ENCODE results near the gene SHB. TPM values are rescaled to one million over a fixed set of nuclear protein-coding genes. Genes with fewer than 3 reads are reported as not detected.
A peak's percentile ranks its signal among the peaks of the same experiment; 100 is the strongest.

Gene SHB
- polyA plus RNA-seq, 2 of the 4 experiments (the other 2 are of a cell fraction) = 15.4 to 22.0 TPM

- ChIA-PET CTCF (interaction anchor here (1.1 to 3.8 kb wide), 8 partner anchors 9 to 113 kb away, joined by 3 to 28 read pairs (median 6); partner anchors contain the start of gene SHB), POLR2A (interaction anchor here (1.4 kb wide), 1 partner anchor 37 kb away, joined by 3 read pairs; no protein-coding TSS in a partner anchor)
- WGBS (ENCODE audit: missing lambda C conversion rate) = 68% methylated on average over 5 of the region's 6 CpGs
- TF ChIP-seq HES2 (IDR thresholded peaks at IDR 0.05) = no peak
- TF ChIP-seq, protein P1, sequence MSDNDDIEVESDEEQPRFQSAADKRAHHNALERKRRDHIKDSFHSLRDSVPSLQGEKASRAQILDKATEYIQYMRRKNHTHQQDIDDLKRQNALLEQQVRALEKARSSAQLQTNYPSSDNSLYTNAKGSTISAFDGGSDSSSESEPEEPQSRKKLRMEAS (IDR thresholded peaks at IDR 0.05) = 0 out of 2 replicates have a peak, but pooled peaks have one; percentile 5
- ATAC-seq (peak in 1 of 2 experiments; percentile 6; a peak in 3 of 6 replicates), DNase-seq (ENCODE audit: low read depth in 1 of 2, low spot score in 1 of 2) (no peak), FAIRE-seq (no peak)
- H3K4me1 ChIP-seq = peaks cover 95% of the 10 kb centered on the region
- H3K27ac ChIP-seq = peak overlapping the region; percentile 84 to 97
- no peak overlapping the region for H3K4me3 ChIP-seq
- H3K4me2 ChIP-seq = peak overlapping the region; percentile 67
- no peaks in the 10 kb centered on the region for H3K9me3 ChIP-seq
Measured at GRCh38 chr9:38026840-38027527, 42.0 kb downstream of the SHB start.

DNA sequence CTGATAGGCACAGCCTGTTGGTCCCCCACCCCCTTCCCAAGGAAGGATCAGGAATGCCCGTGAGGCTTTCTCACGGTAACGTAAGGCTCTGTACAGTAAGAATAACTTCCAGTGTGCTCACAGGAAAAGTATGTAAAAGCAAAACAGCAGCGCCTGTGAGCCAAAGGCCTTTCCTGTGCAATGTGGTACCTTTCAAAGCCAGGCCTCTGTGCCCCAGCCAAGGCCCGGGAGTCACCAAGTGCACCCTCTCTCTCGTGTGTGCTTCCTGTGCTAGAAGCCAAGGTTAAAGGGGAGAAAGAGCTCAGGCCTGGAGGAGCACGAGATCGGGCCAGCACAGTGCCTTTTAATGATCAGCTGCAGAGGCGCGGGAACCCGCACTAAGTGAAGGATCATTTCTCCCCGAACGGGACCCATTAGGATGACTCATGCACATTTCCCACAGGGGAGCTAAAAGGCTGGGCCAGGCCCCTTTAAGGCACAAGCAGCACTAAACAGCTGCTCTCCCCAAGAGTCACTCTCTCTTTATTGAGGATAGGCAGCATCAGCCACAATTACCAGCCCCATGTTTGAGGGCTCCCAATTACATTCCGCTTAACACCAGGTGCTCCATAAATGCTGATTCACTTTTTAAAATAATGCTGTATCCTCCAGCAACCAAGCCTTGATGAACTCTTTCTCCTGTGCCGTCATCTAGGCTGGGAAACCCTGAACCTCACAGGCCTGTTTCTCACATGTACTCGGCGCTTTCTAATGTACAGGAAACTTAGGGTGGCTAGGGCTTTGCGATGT lies 42.8 kb downstream of the SHB start:
- Histone ChIP-seq H3K9me3 (no peaks in the 10 kb centered on the region), H3K4me1 (peaks cover 95% of the 10 kb centered on the region), H3K27ac (peak overlapping the region; percentile 84 to 97), H3K4me3 (no peak overlapping the region), H3K4me2 (peak overlapping the region; percentile 67)
- peak; percentile 62 to 68 for DNase-seq (ENCODE audit: low read depth in 1 of 2, low spot score in 1 of 2)
- peak; percentile 60 to 73 for ATAC-seq
- ChIA-PET POLR2A (interaction anchor here (0.8 to 0.9 kb wide), 2 partner anchors 21 to 42 kb away, joined by 3 read pairs; no protein-coding TSS in a partner anchor), CTCF (interaction anchor here (0.8 to 3.8 kb wide), 10 partner anchors 10 to 112 kb away, joined by 3 to 28 read pairs (median 4); partner anchors contain the start of gene SHB)
- WGBS (ENCODE audit: missing lambda C conversion rate) = 24% methylated on average over 18 of the region's 18 CpGs
- FAIRE-seq = no peak
- TF ChIP-seq E2F6 (IDR thresholded peaks at IDR 0.05; ENCODE audit: borderline replicate concordance, low read depth) (0 out of 2 replicates have a peak, but pooled peaks have one; percentile 26), NFE2L2 (conservative IDR thresholded peaks at IDR 0.05; ENCODE audit: low read length) (no peak), FOSL2 (IDR thresholded peaks at IDR 0.05) (peak; percentile 55; the same call in 1 of the 2 replicates), FOSL2 (CRISPR knock-in tag; IDR thresholded peaks at IDR 0.05) (peak; percentile 92), RARB (CRISPR knock-in tag; IDR thresholded peaks at IDR 0.05) (no peak), POLR2AphosphoS2 (conservative IDR thresholded peaks at IDR 0.05; ENCODE audit: low read length) (no peak), GATA3 (IDR thresholded peaks at IDR 0.05; ENCODE audit: borderline replicate concordance) (peak; percentile 13; the same call in 1 of the 2 replicates), CEBPB (IDR thresholded peaks at IDR 0.05) (0 out of 4 replicates have a peak, but pooled peaks of 1 of the 2 experiments have one; percentile 14), SREBF2 (IDR thresholded peaks at IDR 0.05) (no peak), MAFK (IDR thresholded peaks at IDR 0.05; ENCODE audit: partially characterized antibody) (peak; percentile 40), JUNB (IDR thresholded peaks at IDR 0.05) (no peak; the same call in 1 of the 2 replicates), NPAS2 (CRISPR knock-in tag; IDR thresholded peaks at IDR 0.05; ENCODE audit: borderline replicate concordance) (no peak)
- TF ChIP-seq, protein P2, sequence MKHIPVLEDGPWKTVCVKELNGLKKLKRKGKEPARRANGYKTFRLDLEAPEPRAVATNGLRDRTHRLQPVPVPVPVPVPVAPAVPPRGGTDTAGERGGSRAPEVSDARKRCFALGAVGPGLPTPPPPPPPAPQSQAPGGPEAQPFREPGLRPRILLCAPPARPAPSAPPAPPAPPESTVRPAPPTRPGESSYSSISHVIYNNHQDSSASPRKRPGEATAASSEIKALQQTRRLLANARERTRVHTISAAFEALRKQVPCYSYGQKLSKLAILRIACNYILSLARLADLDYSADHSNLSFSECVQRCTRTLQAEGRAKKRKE (CRISPR knock-in tag; IDR thresholded peaks at IDR 0.05; ENCODE audit: low read depth) = no peak

- peak overlapping the region; percentile 67 for H3K4me2 ChIP-seq
- CTCF ChIA-PET = interaction anchor here (0.6 to 3.8 kb wide), 8 partner anchors 9 to 111 kb away, joined by 3 to 28 read pairs (median 4); no protein-coding TSS in a partner anchor
- TF ChIP-seq CEBPB (IDR thresholded peaks at IDR 0.05) (no peak), BHLHE40 (IDR thresholded peaks at IDR 0.05; ENCODE audit: low read depth, low read length) (no peak), ZSCAN20 (CRISPR knock-in tag; IDR thresholded peaks at IDR 0.05) (no peak), HOXB5 (CRISPR knock-in tag; IDR thresholded peaks at IDR 0.05) (no peak), RCOR1 (IDR thresholded peaks at IDR 0.05; ENCODE audit: low read depth, low read length) (no peak), RFX5 (IDR thresholded peaks at IDR 0.05) (no peak), CHD4 (IDR thresholded peaks at IDR 0.05; ENCODE audit: borderline replicate concordance) (no peak), JUN (IDR thresholded peaks at IDR 0.05) (no peak), NFE2L2 (conservative IDR thresholded peaks at IDR 0.05; ENCODE audit: low read length) (no peak), TP53 (CRISPR knock-in tag; IDR thresholded peaks at IDR 0.05) (no peak), KDM5A (IDR thresholded peaks at IDR 0.05) (no peak), FOSL2 (IDR thresholded peaks at IDR 0.05) (no peak), FOSL2 (CRISPR knock-in tag; IDR thresholded peaks at IDR 0.05) (no peak), FOSB (CRISPR knock-in tag; IDR thresholded peaks at IDR 0.05) (no peak), JUNB (IDR thresholded peaks at IDR 0.05) (no peak), CBX2 (IDR thresholded peaks at IDR 0.05; ENCODE audit: borderline replicate concordance, low read depth) (no peak), SREBF2 (IDR thresholded peaks at IDR 0.05) (no peak), MAFK (IDR thresholded peaks at IDR 0.05; ENCODE audit: partially characterized antibody) (no peak)
- 87% methylated on average over 8 of the region's 8 CpGs for WGBS (ENCODE audit: missing lambda C conversion rate)
- peaks cover 97% of the 10 kb centered on the region for H3K4me1 ChIP-seq
- H3K27ac ChIP-seq = peak overlapping the region; percentile 84 to 97
- DNase-seq (ENCODE audit: low read depth in 1 of 2, low spot score in 1 of 2) (no peak), FAIRE-seq (no peak), ATAC-seq (peak in 1 of 2 experiments; percentile 6; a peak in 1 of 6 replicates)
- POLR2A ChIA-PET = interaction anchor here (0.6 to 0.8 kb wide), 2 partner anchors 43 to 434 kb away, joined by 3 to 4 read pairs; no protein-coding TSS in a partner anchor
- H3K9me3 ChIP-seq = no peaks in the 10 kb centered on the region
- H3K4me3 ChIP-seq = no peak overlapping the region
Measured at GRCh38 chr9:38025166-38025565, 43.9 kb downstream of the SHB start.

All from A549 (cell line).